Gastrocnemius medialis (tissue), 4 donors: ENCODE results near the gene SND1. TPM values are rescaled to one million over a fixed set of nuclear protein-coding genes. Genes with fewer than 3 reads are reported as not detected.

Experiments used
- ATAC-seq, 2 donors: fragments of 150-250 bp; one replicate each; pipeline ENCODE4 v1.9.1; 2016
- DNase-seq, 2 donors: peaks; one replicate each; pipeline ENCODE4 v3.0.0-alpha.2; 2019
- H3K27ac ChIP-seq, 4 donors: fragments of 200-600 bp; sonication (generic); 1 replicate in 1 of 4; 2 replicates in 3 of 4; pipeline ENCODE4 v1.5.1; 2016 to 2018; ENCODE audit warnings: mild to moderate bottlenecking in 2 of 4, moderate library complexity in 1 of 4
- H3K27me3 ChIP-seq, 3 donors: fragments of 200-600 bp; sonication (generic) in 2 of 3; 1 replicate in 1 of 3; 2 replicates in 2 of 3; pipeline versions ENCODE4 v1.5.1 to v1.6.0; 2016 to 2019; ENCODE audit warnings: mild to moderate bottlenecking in 1 of 3, moderate library complexity in 1 of 3
- H3K36me3 ChIP-seq, 2 donors: fragments of 200-600 bp; sonication (generic) in 1 of 2; one replicate each; pipeline ENCODE4 v1.5.1; 2017 to 2018
- H3K4me1 ChIP-seq, 2 donors: fragments of 200-600 bp; sonication (generic) in 1 of 2; one replicate each; pipeline ENCODE4 v1.5.1; 2016 to 2017; ENCODE audit warnings: mild to moderate bottlenecking in 2 of 2
- H3K4me3 ChIP-seq, 4 donors: fragments of 200-600 bp; sonication (generic) in 3 of 4; 1 replicate in 1 of 4; 2 replicates in 3 of 4; pipeline ENCODE4 v1.5.1; 2016 to 2019; ENCODE audit warnings: mild to moderate bottlenecking in 2 of 4
- H3K9me3 ChIP-seq, 3 donors: fragments of 200-600 bp; sonication (generic) in 2 of 3; 1 replicate in 1 of 3; 2 replicates in 2 of 3; pipeline ENCODE4 v1.5.1; 2016 to 2019
- CTCF ChIP-seq, 5 experiments: fragments of 450-650 bp in 3 of 5; fragments of 200-600 bp in 2 of 5; sonication (generic) in 2 of 5; IDR thresholded peaks in 4 of 5; conservative IDR thresholded peaks in 1 of 5; 1 replicate in 4 of 5; 2 replicates in 1 of 5; pipeline ENCODE4 v1.5.1; 2016 to 2019; ENCODE audit warnings: antibody characterized with exemption in 5 of 5, mild to moderate bottlenecking in 3 of 5, moderate library complexity in 3 of 5
- POLR2A ChIP-seq, 2 donors: fragments of 450-650 bp; IDR thresholded peaks; one replicate each; pipeline ENCODE4 v1.6.1; 2017; ENCODE audit warnings: antibody characterized with exemption in 2 of 2, mild to moderate bottlenecking in 2 of 2, moderate library complexity in 2 of 2
- in situ Hi-C, 4 donors: fragments of 200-750 bp; cut with MboI; loops; one replicate each; pipeline versions ENCODE4 v1.15.0 to v1.8.0; 2017; ENCODE audit warnings: low sequenced_read_pairs in 4 of 4
- intact Hi-C: fragments of 100-400 bp; cut with DNase I; formaldehyde crosslinking; loops from one replicate; pipeline ENCODE4 v1.15.1; 2023; ENCODE audit warnings: low total_unique reads
- total RNA-seq, 4 donors: library from RNA; depleted of rRNA; stranded (reverse); fragments of >200 nt; gene quantifications; one replicate each; pipeline versions ENCODE4 v1.1.0 to v1.2.3, GENCODE V29; 2016

Gene SND1
- total RNA-seq, 4 donors from 2014 or later = 30.4 to 73.0 (median 50.3) TPM

- H3K9me3 ChIP-seq = no peaks in the 10 kb centered on the region
- in situ Hi-C loops = no loop called here
- no peaks in the 10 kb centered on the region for H3K36me3 ChIP-seq
- no peak for ATAC-seq
- H3K4me3 ChIP-seq = no peak overlapping the region
- no peaks in the 10 kb centered on the region for H3K4me1 ChIP-seq
- DNase-seq = no peak
- no peak overlapping the region for H3K27ac ChIP-seq
- intact Hi-C loops = no loop called here
- H3K27me3 ChIP-seq = no peaks in the 10 kb centered on the region
- TF ChIP-seq POLR2A (IDR thresholded peaks at IDR 0.05) = no peak
- no peak for TF ChIP-seq CTCF (IDR thresholded peaks at IDR 0.05 in 4 of 5, conservative IDR thresholded peaks at IDR 0.05 in 1 of 5)
Observed at GRCh38 chr7:128115336-128115820, 463.4 kb downstream of the SND1 start.

- intact Hi-C loops = no loop called here
- Histone ChIP-seq H3K36me3 (no peaks in the 10 kb centered on the region), H3K4me1 (no peaks in the 10 kb centered on the region), H3K4me3 (no peak overlapping the region), H3K27ac (no peak overlapping the region), H3K9me3 (no peaks in the 10 kb centered on the region), H3K27me3 (peaks cover 0 to 2% (median 0%) of the 10 kb centered on the region in 3 donors)
- in situ Hi-C loops = no loop called here
- no peak for TF ChIP-seq POLR2A (IDR thresholded peaks at IDR 0.05)
- no peak for TF ChIP-seq CTCF (IDR thresholded peaks at IDR 0.05 in 4 of 5, conservative IDR thresholded peaks at IDR 0.05 in 1 of 5)
- ATAC-seq = no peak
- no peak for DNase-seq
Observed at GRCh38 chr7:128115821-128116723, 464.1 kb downstream of the SND1 start.

GRCh38 chr7:128116740-128117139, 464.7 kb downstream of the SND1 start:
- intact Hi-C loops (no loop called here), in situ Hi-C loops (no loop called here)
- Histone ChIP-seq H3K36me3 (no peaks in the 10 kb centered on the region), H3K4me1 (no peaks in the 10 kb centered on the region), H3K9me3 (no peaks in the 10 kb centered on the region), H3K27ac (no peak overlapping the region), H3K27me3 (peaks cover 0 to 2% (median 0%) of the 10 kb centered on the region in 3 donors), H3K4me3 (no peak overlapping the region)
- TF ChIP-seq CTCF (IDR thresholded peaks at IDR 0.05 in 4 of 5, conservative IDR thresholded peaks at IDR 0.05 in 1 of 5) = no peak
- TF ChIP-seq POLR2A (IDR thresholded peaks at IDR 0.05) = no peak
- DNase-seq = no peak
- no peak for ATAC-seq

- H3K9me3 ChIP-seq = no peaks in the 10 kb centered on the region
- in situ Hi-C loops (no loop called here), intact Hi-C loops (no loop called here)
- TF ChIP-seq CTCF (IDR thresholded peaks at IDR 0.05 in 4 of 5, conservative IDR thresholded peaks at IDR 0.05 in 1 of 5) (no peak), POLR2A (IDR thresholded peaks at IDR 0.05) (no peak)
- ATAC-seq (no peak), DNase-seq (no peak)
- H3K4me1 ChIP-seq = no peaks in the 10 kb centered on the region
- H3K27me3 ChIP-seq = peaks cover 0 to 2% (median 0%) of the 10 kb centered on the region in 3 donors
- H3K27ac ChIP-seq = no peak overlapping the region
- no peak overlapping the region for H3K4me3 ChIP-seq
- H3K36me3 ChIP-seq = no peaks in the 10 kb centered on the region
Observed at GRCh38 chr7:128117691-128118090, 465.7 kb downstream of the SND1 start.
